H1 (cell line): ENCODE data around the gene CKLF. TPM values are rescaled to one million over a fixed set of nuclear protein-coding genes. Genes with fewer than 3 reads are reported as not detected.

Source experiments
- CTCF ChIA-PET: fragments of 300-600 bp; sonication (Branson Sonifier 250); formaldehyde crosslinking; loops from one replicate; lab custom pipeline; 2021; ENCODE audit not compliant: partially characterized antibody; lab: Charles Lee
- POLR2A ChIA-PET: fragments of 300-600 bp; sonication (Branson Sonifier 250); formaldehyde crosslinking; loops from one replicate; lab custom pipeline; 2021; ENCODE audit warnings: inconsistent platforms; ENCODE audit not compliant: partially characterized antibody; lab: Charles Lee
- DNase-seq, 2 experiments: peaks; one replicate each; pipeline versions ENCODE4 v3.0.0 to v3.0.0-alpha.2; 2010 to 2022; ENCODE audit warnings: low spot score in 2 of 2, low read depth in 1 of 2, mixed read lengths in 1 of 2
- FAIRE-seq: peaks from 2 replicates; lab custom pipeline; 2011; peaks lifted over from hg19 to GRCh38; lab: Jason Lieb, UNC
- H2AFZ ChIP-seq: 2 replicates; pipeline ENCODE4 v1.8.1; 2012; ENCODE audit warnings: low read length, inconsistent platforms
- H2AK5ac ChIP-seq: 2 replicates; pipeline ENCODE4 v1.6.1; 2013; ENCODE audit warnings: low read depth, low read length
- H2BK120ac ChIP-seq: replicated peaks from 2 replicates; pipeline ENCODE3; 2013; ENCODE audit warnings: low read depth, low read length, inconsistent platforms
- H2BK12ac ChIP-seq: 2 replicates; pipeline ENCODE4 v1.6.1; 2013; ENCODE audit warnings: low read depth, low read length
- H2BK15ac ChIP-seq: 2 replicates; pipeline ENCODE4 v1.6.1; 2013; ENCODE audit warnings: low read length
- H2BK20ac ChIP-seq: 2 replicates; pipeline ENCODE4 v1.6.1; 2013; ENCODE audit warnings: low read length
- H2BK5ac ChIP-seq: 2 replicates; pipeline ENCODE4 v1.6.1; 2013; ENCODE audit warnings: low read depth, low read length
- H3K14ac ChIP-seq: 2 replicates; pipeline ENCODE4 v1.6.1; 2013; ENCODE audit warnings: inconsistent platforms; ENCODE audit not compliant: insufficient read length
- H3K18ac ChIP-seq: 2 replicates; pipeline ENCODE4 v1.6.1; 2013; ENCODE audit warnings: low read length; ENCODE audit errors: extremely low read depth
- H3K23ac ChIP-seq: 2 replicates; pipeline ENCODE4 v1.6.1; 2013; ENCODE audit warnings: inconsistent platforms; ENCODE audit not compliant: insufficient read length
- H3K23me2 ChIP-seq: 2 replicates; pipeline ENCODE4 v1.6.1; 2013; ENCODE audit warnings: low read depth, low read length
- H3K27ac ChIP-seq: 2 replicates; pipeline ENCODE4 v1.6.1; 2011; ENCODE audit warnings: low read depth, low read length, inconsistent platforms
- H3K27me3 ChIP-seq, 4 experiments: replicated peaks in 1 of 4; 1 replicate in 1 of 4; 2 replicates in 3 of 4; pipeline versions ENCODE4 v1.6.1 to v1.8.1; 2011 to 2013; ENCODE audit warnings: low read length in 3 of 4, mild to moderate bottlenecking in 3 of 4, inconsistent platforms in 2 of 4, mixed read lengths in 2 of 4, moderate library complexity in 1 of 4; ENCODE audit not compliant: control insufficient read depth in 3 of 4, insufficient read depth in 3 of 4; ENCODE audit errors: extremely low read depth in 1 of 4
- H3K36me3 ChIP-seq, 4 experiments: 2 replicates each; pipeline versions ENCODE4 v1.6.1 to v1.8.1; 2011 to 2013; ENCODE audit warnings: mild to moderate bottlenecking in 4 of 4, low read length in 3 of 4, moderate library complexity in 2 of 4, control low read depth in 1 of 4, inconsistent platforms in 1 of 4; ENCODE audit not compliant: insufficient read depth in 4 of 4, control insufficient read depth in 2 of 4
- H3K4ac ChIP-seq: replicated peaks from 2 replicates; pipeline ENCODE3; 2013; ENCODE audit warnings: low read length, low read depth, mixed read lengths, inconsistent platforms; ENCODE audit not compliant: insufficient read length
- H3K4me1 ChIP-seq, 4 experiments: replicated peaks in 1 of 4; 1 replicate in 1 of 4; 2 replicates in 3 of 4; pipeline versions ENCODE4 v1.6.1 to v1.8.1; 2011 to 2013; ENCODE audit warnings: low read length in 3 of 4, inconsistent platforms in 2 of 4, mixed read lengths in 1 of 4; ENCODE audit not compliant: insufficient read depth in 4 of 4, control insufficient read depth in 3 of 4
- H3K4me2 ChIP-seq, 2 experiments: 2 replicates each; pipeline versions ENCODE4 v1.6.1 to v1.8.1; 2011 to 2013; ENCODE audit warnings: low read depth in 2 of 2, low read length in 2 of 2, control low read depth in 1 of 2, inconsistent platforms in 1 of 2, mild to moderate bottlenecking in 1 of 2; ENCODE audit not compliant: insufficient read depth in 1 of 2
- H3K4me3 ChIP-seq, 4 experiments: fragments of 200-600, 300-600 bp in 1 of 4; sonication (generic), shearing (Covaris generic), sonication (Bioruptor Twin) in 1 of 4; 2 replicates each; pipeline versions ENCODE4 v1.5.1 to v1.8.1; 2011 to 2016; ENCODE audit warnings: low read length in 4 of 4, low read depth in 3 of 4, control low read depth in 2 of 4, inconsistent platforms in 2 of 4, mild to moderate bottlenecking in 2 of 4, mixed read lengths in 1 of 4, moderate library complexity in 1 of 4; ENCODE audit not compliant: insufficient read depth in 2 of 4; ENCODE audit errors: extremely low read depth in 1 of 4
- H3K56ac ChIP-seq: replicated peaks from 2 replicates; pipeline ENCODE3; 2013; ENCODE audit warnings: low read depth, mild to moderate bottlenecking, mixed read lengths, low read length, inconsistent platforms; ENCODE audit not compliant: insufficient read length
- H3K79me1 ChIP-seq: 2 replicates; pipeline ENCODE4 v1.6.1; 2013; ENCODE audit warnings: low read depth, low read length, control low read depth
- H3K79me2 ChIP-seq, 2 experiments: 2 replicates each; pipeline versions ENCODE4 v1.6.1 to v1.8.1; 2012 to 2013; ENCODE audit warnings: low read length in 2 of 2, mild to moderate bottlenecking in 2 of 2, inconsistent platforms in 1 of 2; ENCODE audit not compliant: insufficient read depth in 2 of 2, control insufficient read depth in 1 of 2
- H3K9ac ChIP-seq, 4 experiments: replicated peaks in 1 of 4; 1 replicate in 1 of 4; 2 replicates in 3 of 4; pipeline versions ENCODE4 v1.6.1 to v1.8.1; 2011 to 2013; ENCODE audit warnings: low read depth in 3 of 4, low read length in 3 of 4, control low read depth in 2 of 4, mild to moderate bottlenecking in 2 of 4, moderate library complexity in 2 of 4, inconsistent platforms in 1 of 4; ENCODE audit errors: extremely low read depth in 1 of 4
- H3K9me3 ChIP-seq, 2 experiments: 2 replicates each; pipeline versions ENCODE4 v1.6.1 to v1.8.1; 2012 to 2013; ENCODE audit warnings: mild to moderate bottlenecking in 2 of 2, moderate library complexity in 2 of 2, control low read depth in 1 of 2, inconsistent platforms in 1 of 2, low read depth in 1 of 2, low read length in 1 of 2, mixed read lengths in 1 of 2; ENCODE audit not compliant: insufficient read depth in 2 of 2
- H4K20me1 ChIP-seq, 2 experiments: replicated peaks in 1 of 2; 2 replicates each; pipeline versions ENCODE3 to v1.8.1; 2011 to 2013; ENCODE audit warnings: inconsistent platforms in 2 of 2, low read length in 2 of 2, mild to moderate bottlenecking in 1 of 2; ENCODE audit not compliant: insufficient read depth in 2 of 2, control insufficient read depth in 1 of 2
- H4K5ac ChIP-seq: 2 replicates; pipeline ENCODE4 v1.6.1; 2013; ENCODE audit warnings: low read length, low read depth, mixed read lengths, inconsistent platforms; ENCODE audit not compliant: insufficient read length
- H4K8ac ChIP-seq: 2 replicates; pipeline ENCODE4 v1.8.0; 2013; ENCODE audit warnings: mild to moderate bottlenecking, moderate library complexity, low read length, inconsistent platforms; ENCODE audit not compliant: insufficient read depth; ENCODE audit errors: extremely low read depth
- H4K91ac ChIP-seq: replicated peaks from 2 replicates; pipeline ENCODE3; 2013; ENCODE audit warnings: low read length, mixed read lengths, inconsistent platforms; ENCODE audit not compliant: insufficient read length
- GABPA ChIP-seq: IDR thresholded peaks from 2 replicates; pipeline ENCODE4 v1.6.1; 2011; ENCODE audit warnings: mild to moderate bottlenecking, low read length, moderate library complexity, borderline replicate concordance; ENCODE audit not compliant: insufficient read depth
- RXRA ChIP-seq: IDR thresholded peaks from 2 replicates; pipeline ENCODE4 v1.6.1; 2011; ENCODE audit warnings: low read depth, mild to moderate bottlenecking, low read length, moderate library complexity; ENCODE audit not compliant: insufficient read depth
- SAP30 ChIP-seq: fragments of 300-600 bp; sonication (generic); IDR thresholded peaks from 2 replicates; pipeline ENCODE4 v1.7.1; 2012; ENCODE audit warnings: low read length, moderate library complexity, mild to moderate bottlenecking, inconsistent platforms; ENCODE audit not compliant: insufficient read depth, insufficient replicate concordance
- SIN3A ChIP-seq, 2 experiments: IDR thresholded peaks in 1 of 2; conservative IDR thresholded peaks in 1 of 2; 2 replicates each; pipeline ENCODE4 v1.6.1; 2011 to 2012; ENCODE audit warnings: low read length in 2 of 2, improper control_type of control experiment in 1 of 2, low read depth in 1 of 2, mild to moderate bottlenecking in 1 of 2
- TEAD4 ChIP-seq: IDR thresholded peaks from 2 replicates; pipeline ENCODE4 v1.6.1; 2012; ENCODE audit warnings: low read depth, low read length, inconsistent platforms, mixed read lengths
- WGBS, 2 experiments: shearing (Covaris generic) in 1 of 2; methylation state at CpG; one replicate each; pipeline versions ENCODE4 v1.1.6 to v1.1.7; 2013 to 2015; ENCODE audit warnings: low lambda C conversion rate in 2 of 2, mixed read lengths in 2 of 2, inconsistent platforms in 1 of 2, low coverage in 1 of 2, missing lambda C conversion rate in 1 of 2; ENCODE audit not compliant: insufficient replicate concordance in 2 of 2, insufficient coverage in 1 of 2, insufficient read length in 1 of 2; ENCODE audit errors: extremely low coverage in 1 of 2, missing lambda C conversion rate in 1 of 2; 5-methylcytosine and 5-hydroxymethylcytosine counted together
- polyA plus RNA-seq, 7 experiments: library from polyadenylated mRNA; depleted of rRNA in 3 of 7; stranded (reverse) in 5 of 7; unstranded in 2 of 7; fragments of >200 nt in 5 of 7; fragments of 200-250 nt in 2 of 7; gene quantifications; 1 replicate in 5 of 7; 2 replicates in 1 of 7; 4 replicates in 1 of 7; pipeline versions ENCODE4 v1.2.1 to v1.2.3, GENCODE V29; 2011 to 2013; ENCODE audit warnings: missing spikeins in 2 of 7, mixed read lengths in 2 of 7
- total RNA-seq: library from RNA; stranded (reverse); fragmentation: NEBNext Ultra II Directional; extraction: Animal tissue kit (Norgen Biotek cat#: 25700); gene quantifications from 2 replicates; pipeline ENCODE4 v1.2.1, GENCODE V29; 2021
- TF ChIP-seq, protein P1 (sequence below), 3 experiments: IDR thresholded peaks; 1 replicate in 2 of 3; 2 replicates in 1 of 3; pipeline versions ENCODE4 v1.5.1 to v1.6.1; 2011; ENCODE audit warnings: low read length in 3 of 3, mild to moderate bottlenecking in 3 of 3, inconsistent platforms in 2 of 3, low read depth in 1 of 3, moderate library complexity in 1 of 3; ENCODE audit not compliant: insufficient read depth in 1 of 3; ENCODE audit errors: control extremely low read depth in 1 of 3

The CKLF gene
- total and polyA plus RNA-seq, 2 of the 8 experiments (the other 6 are each of a cell fraction or from before 2014, with no cell fraction given) = 21.1 to 63.5 TPM

DNA sequence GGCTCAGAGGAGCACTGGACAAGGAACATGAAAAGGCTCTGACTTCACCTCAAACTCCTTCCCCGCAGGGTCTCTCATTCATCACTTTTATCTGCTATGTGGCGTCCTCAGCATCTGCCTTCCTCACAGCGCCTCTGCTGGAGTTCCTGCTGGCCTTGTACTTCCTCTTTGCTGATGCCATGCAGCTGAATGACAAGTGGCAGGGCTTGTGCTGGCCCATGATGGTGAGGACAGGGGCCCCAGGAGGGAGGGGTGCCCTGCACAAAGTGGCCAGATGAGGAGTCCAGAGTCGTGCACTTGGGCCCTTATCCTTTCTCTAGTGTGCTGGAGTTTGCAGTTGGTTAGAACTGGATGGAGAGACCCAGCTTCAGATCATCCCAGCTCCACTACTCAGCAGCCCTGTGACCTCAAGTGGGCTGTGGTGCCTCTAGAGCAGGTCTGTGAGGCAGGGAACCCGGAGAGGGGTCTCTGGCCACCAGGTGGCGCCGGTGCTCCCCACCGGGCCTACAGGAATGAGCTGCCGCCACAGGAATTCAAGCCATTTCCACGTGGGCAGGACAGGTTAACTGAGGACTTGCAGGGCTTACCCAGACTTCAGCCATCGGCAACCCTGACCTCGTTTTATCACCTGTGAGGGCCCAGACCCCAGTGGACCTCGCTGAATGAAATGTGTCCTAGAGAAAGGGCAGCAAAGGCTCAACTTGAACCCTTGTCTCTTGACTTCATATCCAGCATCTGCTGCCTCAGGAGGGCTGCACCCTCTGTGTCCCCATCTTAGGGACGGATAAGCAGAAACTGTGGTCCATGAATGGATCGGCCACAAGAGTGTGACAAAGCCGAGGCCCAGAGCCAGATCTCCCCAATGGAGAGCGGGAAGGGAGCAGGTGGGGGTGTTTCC, 56.1 kb downstream of the CKLF start:
- Histone ChIP-seq H4K8ac (no peak overlapping the region), H3K79me2 (peaks cover 0 to 3% of the 10 kb centered on the region in 2 experiments; a peak in 2 of 4 replicates), H3K36me3 (peaks cover 5 to 22% (median 14%) of the 10 kb centered on the region in 4 experiments; a peak in 6 of 8 replicates), H2BK120ac (no peak overlapping the region), H3K27me3 (no peaks in the 10 kb centered on the region), H2BK5ac (peak overlapping the region; percentile 1; the same call in 1 of the 2 replicates), H3K4me2 (0 out of 4 replicates have a peak overlapping the region, but pooled peaks of 1 of the 2 experiments have one; percentile 10), H2AFZ (no peak overlapping the region), H3K79me1 (peaks cover 5% of the 10 kb centered on the region; the same call in 1 of the 2 replicates), H2BK20ac (no peak overlapping the region), H3K9ac (no peak overlapping the region), H3K4me1 (peaks cover 0 to 27% (median 13%) of the 10 kb centered on the region in 4 experiments; a peak in 6 of 7 replicates), H3K27ac (no peak overlapping the region), H3K4ac (no peak overlapping the region), H2BK15ac (no peak overlapping the region), H3K9me3 (no peaks in the 10 kb centered on the region), H4K91ac (peak overlapping the region; percentile 29), H3K23me2 (peaks cover 5% of the 10 kb centered on the region), H3K18ac (peak overlapping the region; percentile 33), H3K4me3 (no peak overlapping the region), H3K56ac (no peak overlapping the region), H4K20me1 (peaks cover 1 to 13% of the 10 kb centered on the region in 2 experiments), H2BK12ac (peak overlapping the region; percentile 60; the same call in 1 of the 2 replicates), H2AK5ac (0 out of 2 replicates have a peak overlapping the region, but pooled peaks have one; percentile 29), H4K5ac (no peak overlapping the region), H3K23ac (no peak overlapping the region), H3K14ac (no peak overlapping the region)
- DNase-seq = peak; percentile 78 to 96
- CTCF ChIA-PET = interaction anchor here (0.5 to 6.4 kb wide), 39 partner anchors 9 to 266 kb away, joined by 3 to 57 read pairs (median 5); partner anchors contain the start of genes CKLF and DYNC1LI2
- peak; percentile 79 for FAIRE-seq
- POLR2A ChIA-PET = interaction anchor here (1.0 to 2.9 kb wide), 8 partner anchors 10 to 108 kb away, joined by 3 to 11 read pairs (median 4); partner anchors contain the start of genes CKLF and CMTM4
- 43% methylated on average over 17 of the region's 17 CpGs; no CpG with 5 or more reads in 1 of the 2 experiments for WGBS, 2 experiments
- TF ChIP-seq SIN3A (conservative IDR thresholded peaks at IDR 0.05 in 1 of 2, IDR thresholded peaks at IDR 0.05 in 1 of 2; ENCODE audit: low read depth in 1 of 2, low read length in 2 of 2) (peak; percentile 46 to 85; a peak in 1 of 4 replicates), RXRA (0 out of 2 replicates have a peak, but pooled peaks have one; percentile 50), SAP30 (peak; percentile 50), GABPA (0 out of 2 replicates have a peak, but pooled peaks have one; percentile 19), TEAD4 (peak; percentile 88)
- TF ChIP-seq, protein P1, sequence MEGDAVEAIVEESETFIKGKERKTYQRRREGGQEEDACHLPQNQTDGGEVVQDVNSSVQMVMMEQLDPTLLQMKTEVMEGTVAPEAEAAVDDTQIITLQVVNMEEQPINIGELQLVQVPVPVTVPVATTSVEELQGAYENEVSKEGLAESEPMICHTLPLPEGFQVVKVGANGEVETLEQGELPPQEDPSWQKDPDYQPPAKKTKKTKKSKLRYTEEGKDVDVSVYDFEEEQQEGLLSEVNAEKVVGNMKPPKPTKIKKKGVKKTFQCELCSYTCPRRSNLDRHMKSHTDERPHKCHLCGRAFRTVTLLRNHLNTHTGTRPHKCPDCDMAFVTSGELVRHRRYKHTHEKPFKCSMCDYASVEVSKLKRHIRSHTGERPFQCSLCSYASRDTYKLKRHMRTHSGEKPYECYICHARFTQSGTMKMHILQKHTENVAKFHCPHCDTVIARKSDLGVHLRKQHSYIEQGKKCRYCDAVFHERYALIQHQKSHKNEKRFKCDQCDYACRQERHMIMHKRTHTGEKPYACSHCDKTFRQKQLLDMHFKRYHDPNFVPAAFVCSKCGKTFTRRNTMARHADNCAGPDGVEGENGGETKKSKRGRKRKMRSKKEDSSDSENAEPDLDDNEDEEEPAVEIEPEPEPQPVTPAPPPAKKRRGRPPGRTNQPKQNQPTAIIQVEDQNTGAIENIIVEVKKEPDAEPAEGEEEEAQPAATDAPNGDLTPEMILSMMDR (IDR thresholded peaks at IDR 0.05; ENCODE audit: control extremely low read depth in 1 of 3, insufficient read depth in 1 of 3, low read depth in 1 of 3, low read length in 3 of 3) = peak; percentile 79 to 94 (median 92)
